GM18907 (cell line): ENCODE measurements around the gene MGA.

Experiments
- ATAC-seq: cut with Tn5 transposase; IDR thresholded peaks from one replicate; pipeline ENCODE4 v1.9.1; 2021; ENCODE audit warnings: mild to moderate bottlenecking, moderate library complexity; ENCODE audit not compliant: unreplicated experiment

Gene MGA

DNA sequence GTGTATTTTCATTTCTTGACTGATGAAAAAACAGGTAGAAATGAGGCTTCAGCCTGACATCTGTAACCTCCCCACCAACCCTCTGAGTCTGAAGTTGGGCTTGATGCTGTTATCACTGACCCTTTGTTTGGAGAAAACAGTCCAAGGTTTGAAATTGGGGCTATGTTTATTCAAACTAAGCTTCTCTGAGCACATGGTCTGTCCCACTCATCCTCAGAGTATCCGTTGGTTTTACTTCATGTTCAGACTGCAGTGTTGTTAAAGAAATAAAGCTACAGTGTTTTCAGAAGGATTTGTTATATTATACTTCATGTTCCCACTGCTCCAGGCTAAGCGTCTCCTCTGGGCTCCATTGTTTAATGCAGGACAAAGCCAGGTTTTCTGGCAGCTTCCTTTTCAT lies 120.1 kb downstream of the MGA start:
- no peak for ATAC-seq

DNA sequence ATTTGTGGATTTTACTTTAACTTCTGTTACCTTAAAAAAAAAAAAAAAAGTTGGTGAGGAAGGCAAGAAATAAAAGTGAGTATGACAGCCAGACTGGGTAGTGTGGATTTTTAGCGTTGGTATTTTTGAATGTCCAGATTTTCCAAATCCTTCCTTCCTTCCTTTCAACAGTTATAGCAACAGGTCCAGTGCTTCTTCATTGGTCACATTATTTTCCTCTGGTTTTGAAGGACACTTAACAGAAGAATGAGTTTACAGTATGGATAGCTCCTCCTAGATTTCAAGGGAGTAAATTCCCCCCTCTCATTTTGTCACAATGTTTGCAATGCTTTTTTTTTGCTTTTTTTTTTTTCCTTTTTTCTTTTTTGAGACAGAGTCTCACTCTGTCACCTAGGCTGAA lies 120.5 kb downstream of the MGA start:
- no peak for ATAC-seq

DNA sequence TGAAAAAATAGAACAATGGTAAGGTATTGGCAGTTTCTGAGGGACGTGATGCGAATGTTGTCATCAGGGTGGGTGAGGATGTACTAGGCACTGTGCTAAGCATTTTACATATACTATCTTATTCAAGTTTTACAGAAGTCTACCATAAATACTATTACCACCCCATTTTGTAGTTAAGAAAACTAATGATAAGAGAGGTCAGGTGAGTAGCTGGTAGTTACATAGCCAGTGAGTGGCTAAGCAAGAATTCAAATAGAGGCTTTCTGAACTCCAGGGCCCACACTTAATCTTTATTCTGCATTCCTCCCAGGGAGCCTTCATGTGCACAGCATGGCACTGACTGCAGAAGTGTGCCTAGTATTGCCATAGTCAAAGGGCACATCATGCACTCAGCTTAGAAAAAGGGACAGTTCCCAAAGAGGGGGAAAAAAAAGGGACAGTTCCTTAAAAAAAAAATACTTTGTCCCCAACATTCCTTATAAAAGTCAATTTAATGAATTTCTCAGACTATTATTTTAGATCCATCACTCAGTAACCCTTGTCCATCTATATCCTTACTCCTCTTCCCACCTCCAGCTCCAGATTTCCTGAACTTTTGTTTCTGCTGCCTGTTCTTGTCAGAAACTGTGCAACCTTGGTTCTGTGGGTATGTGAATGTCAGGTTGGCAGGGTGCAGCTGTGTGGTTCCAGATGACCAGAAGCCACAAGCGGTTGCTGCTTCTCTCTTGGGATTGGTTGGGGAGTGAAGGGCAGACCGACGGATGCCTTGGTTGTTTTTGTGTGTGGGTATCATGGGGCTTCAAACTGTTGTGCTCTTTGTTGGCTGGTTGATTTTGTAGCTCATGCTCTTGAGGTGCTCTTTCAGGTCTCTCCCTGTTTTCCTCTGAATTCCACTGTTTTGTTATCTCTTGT lies 122.4 kb downstream of the MGA start:
- peak; percentile 73 for ATAC-seq

DNA sequence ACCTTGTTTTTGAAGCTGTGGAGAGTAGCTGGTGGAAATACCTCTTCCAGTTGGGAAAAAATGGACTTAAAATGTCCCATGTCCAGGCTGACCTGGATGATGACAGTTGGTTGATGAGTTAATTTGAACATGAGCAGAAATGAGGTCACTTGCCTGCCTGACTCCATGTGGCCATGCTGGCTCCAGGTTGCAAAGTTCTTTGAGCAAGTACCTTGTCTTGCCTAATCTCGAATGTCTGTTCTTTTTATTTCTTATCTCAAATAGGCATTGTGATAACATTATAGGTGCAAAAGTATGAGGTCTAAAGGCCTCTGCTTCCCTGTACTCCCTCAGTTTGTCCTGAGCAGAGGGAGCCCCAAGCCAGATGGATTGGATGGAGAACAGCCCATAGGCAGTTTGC lies 123.1 kb downstream of the MGA start:
- peak; percentile 23 for ATAC-seq

DNA sequence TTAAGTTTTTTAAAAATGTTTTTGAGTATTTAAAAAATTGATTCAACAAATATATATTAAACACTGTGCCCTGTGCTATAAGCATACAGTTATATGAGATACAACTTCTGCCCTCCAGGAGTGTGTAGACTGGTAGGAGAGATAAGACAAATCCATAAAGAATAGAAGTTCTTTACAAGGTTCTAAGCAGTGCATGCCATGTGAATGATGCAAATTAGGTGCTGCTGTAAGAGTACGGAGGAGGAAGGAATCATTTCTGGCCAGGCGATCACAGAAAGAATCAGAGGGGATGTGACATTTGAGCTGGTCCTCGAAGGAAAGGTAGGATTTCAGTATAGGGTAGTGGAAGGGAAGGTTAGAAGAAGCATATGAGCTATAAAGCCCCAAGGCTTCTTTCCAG lies 128.1 kb downstream of the MGA start:
- ATAC-seq: no peak

DNA sequence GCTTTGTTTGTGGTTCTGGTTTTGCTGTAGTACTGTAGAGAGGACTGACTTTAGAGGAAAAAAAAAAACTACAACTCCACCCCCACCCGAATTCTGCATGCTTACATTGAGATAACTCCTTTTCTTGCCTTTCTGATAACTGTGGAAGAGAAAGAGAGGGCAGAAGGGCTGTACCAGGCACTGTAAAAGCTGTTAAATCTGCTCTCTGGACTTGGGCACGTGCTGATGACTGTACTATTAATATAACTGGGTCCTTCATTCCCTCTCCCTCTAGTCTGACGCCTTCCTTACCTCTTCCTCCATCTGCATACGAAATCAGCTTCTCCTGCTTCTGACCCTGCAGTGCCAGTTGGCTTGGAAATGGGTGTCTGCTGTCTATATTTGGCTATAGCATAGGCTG lies 129.0 kb downstream of the MGA start:
- no peak for ATAC-seq

DNA sequence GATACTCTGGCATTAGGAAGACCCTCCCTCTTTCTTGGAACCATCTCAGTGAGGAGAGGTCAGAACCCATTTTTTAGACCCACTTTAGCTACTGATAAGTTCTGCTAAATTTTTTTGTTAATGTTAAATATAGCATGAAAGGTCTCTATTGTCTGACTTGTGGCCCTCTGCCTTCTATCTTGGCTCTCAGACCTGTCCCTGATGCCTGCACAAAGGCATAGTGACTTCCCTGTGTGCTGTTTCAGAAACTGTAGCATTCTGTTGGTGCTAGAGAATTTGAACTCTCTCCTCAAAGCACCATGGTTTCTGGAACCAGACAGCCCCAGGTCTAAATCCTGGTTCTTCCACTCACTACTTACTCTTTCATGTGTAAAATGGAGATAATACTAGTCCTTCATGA lies 129.5 kb downstream of the MGA start:
- ATAC-seq: no peak

DNA sequence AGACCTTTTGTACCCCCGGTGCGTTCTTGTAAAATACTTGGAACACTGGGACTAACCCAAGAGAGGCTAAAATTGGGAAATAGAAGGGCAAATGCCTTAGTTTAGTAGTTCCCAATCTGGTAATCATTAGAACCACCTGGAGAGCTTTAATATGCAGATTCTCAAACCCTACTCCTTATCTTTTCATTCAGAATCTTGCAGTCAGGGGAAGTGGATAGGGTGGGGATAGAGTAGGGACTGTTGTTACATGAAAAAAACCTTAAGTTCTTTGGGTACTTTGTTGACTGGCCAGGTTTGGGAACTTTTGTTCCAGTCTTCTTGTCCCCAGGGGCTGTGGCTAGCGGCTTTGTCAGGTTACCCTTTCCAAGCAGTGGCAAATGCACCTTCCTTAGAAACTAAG lies 130.0 kb downstream of the MGA start:
- no peak for ATAC-seq

DNA sequence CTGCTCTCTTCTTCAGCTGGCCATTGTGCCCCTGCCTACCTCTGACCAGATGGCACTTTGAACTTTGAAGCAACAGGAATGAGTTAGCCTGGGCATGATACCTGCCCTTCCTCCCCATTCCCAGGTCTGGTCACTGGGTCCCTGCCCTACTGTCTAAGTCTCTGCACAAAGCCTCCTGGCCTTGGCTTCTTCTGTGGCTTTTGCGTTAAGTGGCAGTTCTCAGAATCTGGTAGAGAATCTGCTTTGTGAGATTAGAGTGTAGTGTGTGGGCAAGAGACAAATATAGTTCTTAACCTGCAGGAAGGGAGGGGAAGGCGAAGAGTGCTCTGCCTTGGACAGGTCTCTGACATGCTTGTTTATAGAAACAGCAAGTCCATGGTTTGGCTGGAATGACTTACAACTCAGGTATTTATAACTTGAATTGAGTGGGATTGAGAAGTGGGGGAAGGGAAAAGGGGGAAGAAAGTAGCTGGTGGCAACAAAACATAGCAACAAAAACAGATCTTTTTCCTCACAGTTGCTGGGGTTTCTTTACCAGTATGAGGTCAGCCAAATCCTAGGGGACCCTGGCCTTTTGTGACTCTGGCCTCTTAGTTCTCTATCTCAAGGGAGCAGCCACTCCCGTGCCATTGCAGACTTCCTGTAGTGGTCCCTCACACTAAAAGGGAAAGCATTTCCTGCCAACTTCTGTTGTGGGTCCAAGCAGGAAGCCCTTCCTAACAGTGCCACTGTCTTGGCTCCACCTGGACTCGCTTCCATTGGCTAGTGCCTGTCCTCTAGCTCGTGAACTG lies 130.7 kb downstream of the MGA start:
- no peak for ATAC-seq

DNA sequence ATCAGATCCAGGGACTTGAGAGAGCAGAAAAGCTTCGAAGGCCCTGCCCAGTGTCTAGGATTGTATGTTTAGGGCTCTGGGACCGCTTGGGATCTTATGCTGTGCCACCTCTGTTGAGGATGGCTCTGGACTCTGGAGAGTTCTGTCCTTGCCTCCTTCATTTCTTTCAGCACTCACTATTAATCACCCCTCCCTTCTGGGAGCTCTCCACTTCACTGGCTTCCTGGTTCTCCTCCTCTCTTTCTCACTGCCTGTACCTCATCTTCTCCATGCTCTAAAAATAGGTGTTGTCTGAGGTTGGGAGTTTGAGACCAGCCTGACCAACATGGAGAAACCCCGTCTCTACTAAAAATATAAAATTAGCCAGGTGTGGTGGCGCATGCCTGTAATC lies 131.3 kb downstream of the MGA start:
- ATAC-seq: no peak

DNA sequence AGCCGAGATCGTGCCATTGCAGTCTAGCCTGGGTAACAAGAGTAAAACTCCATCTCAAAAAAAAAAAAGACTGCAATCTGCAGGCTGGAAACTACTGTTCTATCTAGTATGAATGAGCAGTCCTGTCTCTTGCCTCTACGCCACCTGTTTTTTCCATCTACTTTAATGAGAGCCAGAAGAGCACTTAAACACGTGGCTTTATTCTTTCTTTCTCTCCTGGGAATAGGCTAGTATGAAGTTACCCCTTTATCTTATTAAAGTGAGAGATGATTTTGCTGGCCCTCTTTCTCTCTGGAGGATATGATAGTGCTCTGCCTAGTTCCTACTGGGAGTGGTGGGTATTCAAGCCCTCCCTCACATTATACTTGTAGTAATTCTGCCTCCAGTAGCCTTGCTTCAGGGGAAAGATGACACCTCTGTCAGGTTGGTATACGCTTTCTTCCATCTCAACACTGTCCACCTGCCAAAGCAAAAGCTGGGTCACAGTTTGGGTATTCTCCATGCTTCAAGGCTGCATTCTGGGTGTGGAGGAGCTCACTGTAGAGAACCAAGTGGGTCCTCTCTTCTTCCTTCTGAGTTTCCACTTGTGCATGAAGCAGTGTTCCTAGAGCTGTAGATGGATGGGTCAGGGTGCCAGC lies 131.9 kb downstream of the MGA start:
- no peak for ATAC-seq

DNA sequence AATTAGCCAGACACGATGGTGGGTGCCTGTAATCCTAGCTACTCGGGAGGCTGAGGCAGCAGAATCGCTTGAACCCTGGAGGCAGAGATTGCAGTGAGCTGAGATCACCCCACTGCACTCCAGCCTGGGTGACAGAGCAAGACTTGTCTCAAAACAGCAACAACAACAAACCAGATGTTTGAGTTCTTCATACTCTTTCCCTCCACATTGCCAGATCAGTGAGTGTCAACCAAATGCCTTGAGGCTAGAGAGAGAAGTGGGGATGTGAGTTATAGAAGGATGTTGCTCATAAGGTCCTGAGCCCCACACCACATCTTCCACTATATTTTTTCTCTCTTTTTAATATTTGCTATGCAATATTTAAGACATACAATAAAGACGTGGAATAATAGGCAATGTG lies 133.9 kb downstream of the MGA start:
- ATAC-seq: no peak

DNA sequence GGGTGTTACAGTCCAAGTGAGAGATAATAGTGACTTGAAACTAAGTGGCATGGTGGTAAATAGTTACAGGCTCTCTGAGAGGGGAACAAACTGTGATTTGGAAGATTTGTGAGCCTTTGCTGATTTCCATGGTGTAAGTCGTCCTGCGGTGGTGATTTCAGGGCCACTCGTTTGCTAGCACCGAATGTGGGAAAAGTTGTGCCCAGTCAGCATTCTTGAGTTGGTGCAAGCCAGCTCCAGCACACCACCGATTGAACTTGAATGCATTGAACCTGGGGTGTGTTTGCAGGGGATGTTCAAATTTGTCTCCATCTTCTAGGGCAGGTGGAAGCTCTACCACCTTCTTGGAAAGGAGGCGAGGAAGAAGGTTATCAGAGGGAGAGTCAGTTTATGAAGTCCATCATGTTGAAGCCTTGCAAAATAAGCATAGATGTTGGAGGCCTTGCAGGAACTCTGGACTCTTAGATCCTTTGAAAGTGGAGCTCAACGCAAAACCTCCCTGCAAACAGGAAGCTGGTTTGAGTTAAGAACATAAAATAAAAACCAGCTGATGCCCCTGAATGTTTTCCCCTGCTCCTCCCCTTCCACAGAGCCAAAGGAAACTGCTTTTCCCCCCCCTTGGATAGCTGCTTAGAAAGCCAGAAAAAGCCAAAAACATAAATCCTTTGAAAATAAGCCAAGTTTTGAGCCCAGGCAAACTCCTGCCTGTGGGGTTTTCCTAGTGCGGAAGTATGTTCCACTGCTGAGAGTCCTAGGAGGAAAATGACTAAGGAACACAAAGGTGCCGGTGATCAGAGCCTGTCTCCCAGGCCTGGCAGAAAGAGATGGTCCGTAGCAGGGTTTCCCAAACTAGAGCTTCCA lies 136.0 kb downstream of the MGA start:
- ATAC-seq: no peak

DNA sequence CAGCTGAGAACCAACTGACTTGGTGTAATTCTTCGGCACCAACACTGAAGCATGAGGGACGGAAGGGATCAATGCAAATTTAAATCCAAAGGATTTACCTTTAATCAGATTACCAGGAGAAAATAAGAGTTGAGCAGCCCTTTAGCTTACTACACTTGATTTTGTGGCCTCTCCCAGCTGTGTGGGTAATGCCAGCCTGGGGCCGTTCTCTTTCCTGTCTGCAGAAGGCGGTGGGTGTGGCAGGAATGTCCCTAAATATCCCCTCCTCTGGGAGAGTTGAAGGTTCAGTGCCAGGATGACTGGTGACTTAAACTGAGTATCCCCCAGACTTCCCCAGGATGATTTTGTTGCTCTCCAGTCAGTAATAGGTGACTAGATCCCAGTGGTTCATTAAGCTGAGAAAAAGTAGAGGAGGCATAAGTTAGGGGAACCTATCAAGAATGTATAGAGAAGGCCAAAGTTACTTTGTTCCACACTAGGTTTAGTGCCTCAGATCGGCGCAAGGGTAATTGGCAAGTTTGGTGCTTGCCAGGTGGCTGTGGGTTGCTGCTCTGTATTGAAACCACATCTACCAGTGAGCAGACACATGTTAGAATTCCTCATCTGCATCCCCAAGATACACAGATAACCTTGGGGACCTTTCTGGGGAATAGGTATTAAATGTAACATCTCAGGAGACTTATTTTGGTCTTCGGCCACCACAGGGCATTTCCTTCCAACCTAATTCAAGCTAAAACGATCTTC lies 137.2 kb downstream of the MGA start:
- ATAC-seq: no peak

DNA sequence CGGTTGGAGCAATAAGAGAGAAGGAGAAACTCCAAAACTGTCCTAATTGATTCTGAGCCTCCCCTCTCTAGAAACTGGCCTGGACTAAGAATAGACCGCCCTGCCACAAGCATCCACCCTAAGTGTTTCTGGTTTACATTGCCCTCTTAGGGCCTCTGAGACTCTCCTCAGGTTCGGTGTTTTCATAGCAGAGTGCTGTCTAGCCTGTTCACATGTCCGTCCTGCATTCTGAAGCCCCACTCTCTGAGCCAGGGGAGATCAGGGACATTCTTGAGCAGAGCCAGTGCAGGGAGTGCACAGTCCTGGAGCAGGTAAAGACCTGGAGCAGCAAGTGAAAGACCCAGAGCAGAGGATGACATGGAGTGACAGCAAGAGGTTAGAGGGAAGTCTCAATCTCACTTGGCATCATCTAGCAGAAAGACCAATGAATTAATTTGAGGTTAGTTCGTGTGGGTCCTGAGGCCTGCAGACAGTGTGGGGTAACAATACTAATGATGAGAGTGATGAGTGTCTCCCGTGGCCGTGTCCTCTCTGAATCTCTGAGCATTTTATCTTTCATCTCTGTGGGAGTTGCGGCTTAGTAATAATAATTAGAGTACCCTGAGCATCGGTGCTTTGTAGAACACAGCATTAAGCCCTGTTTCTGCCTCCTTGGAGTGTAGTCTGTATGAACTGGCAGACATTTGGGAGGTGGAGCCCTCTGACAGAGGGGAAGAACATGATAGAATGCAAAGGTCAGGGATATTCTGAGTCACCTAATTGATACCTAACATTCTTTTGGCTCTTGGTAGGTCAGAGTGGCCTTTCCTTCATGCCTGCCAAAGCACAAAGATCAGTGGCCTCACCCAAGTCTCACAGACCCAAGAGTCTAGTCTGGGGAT lies 138.6 kb downstream of the MGA start:
- peak; percentile 39 for ATAC-seq

DNA sequence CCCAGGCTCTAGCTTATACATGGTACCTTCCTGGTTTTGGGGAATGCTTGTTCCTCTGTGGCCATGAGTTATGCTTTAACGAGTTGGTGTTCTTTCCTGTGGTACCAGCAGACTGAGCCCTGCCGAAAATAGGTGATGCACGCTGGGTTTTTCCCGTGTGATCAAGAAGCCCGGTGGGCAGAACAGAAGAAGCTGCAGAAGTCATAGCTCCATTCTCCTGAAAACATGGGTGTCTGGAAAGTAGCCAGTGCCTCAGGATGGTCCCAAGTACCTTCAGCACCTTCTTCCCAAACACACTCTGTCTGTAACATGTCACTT lies 139.2 kb downstream of the MGA start:
- ATAC-seq: peak; percentile 43

DNA sequence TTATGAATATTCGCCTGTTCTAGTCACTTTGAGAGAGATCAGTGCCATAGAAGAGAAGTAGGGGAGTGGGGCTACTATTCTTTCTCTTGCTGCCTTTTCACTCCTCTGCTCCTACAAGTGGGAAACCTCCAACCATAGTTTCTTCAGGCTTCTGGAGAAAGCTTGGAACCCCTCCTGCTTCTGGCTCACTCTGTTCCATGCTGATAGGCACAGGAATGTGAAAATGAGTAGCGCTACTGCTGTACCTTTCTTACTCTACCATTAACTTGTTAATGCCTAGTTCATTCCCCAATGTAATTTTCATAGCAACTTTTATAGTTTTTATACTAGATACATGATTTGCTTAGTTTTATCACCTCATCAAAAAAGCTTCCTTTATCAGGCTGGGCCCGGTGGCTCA lies 141.0 kb downstream of the MGA start:
- ATAC-seq: no peak

DNA sequence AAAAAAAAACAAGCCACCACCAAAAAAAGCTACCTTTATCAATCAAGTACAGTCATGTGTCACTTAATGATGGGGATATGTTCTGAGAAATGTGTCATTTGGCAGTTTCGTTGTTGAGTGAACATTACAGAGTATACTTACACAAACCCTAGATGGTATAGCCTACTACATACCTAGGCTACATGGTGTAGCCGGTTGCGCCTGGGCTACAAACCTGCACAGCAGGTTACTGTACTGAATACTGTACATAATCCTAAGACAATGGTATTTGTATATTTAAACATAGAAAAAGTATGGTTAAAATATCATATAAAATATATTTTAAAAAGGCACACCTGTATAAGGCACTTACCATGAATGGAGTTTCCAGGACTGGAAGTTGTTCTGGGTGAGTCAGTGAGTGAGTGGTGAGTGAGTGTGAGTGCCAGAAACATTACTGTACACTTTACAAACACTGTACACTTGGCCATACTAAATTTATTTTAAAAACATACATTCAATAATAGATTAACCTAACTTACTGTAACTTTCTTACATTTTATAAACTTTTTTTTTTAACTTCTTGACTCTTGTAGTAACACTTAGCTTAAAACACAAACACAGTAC lies 141.7 kb downstream of the MGA start:
- ATAC-seq: no peak

DNA sequence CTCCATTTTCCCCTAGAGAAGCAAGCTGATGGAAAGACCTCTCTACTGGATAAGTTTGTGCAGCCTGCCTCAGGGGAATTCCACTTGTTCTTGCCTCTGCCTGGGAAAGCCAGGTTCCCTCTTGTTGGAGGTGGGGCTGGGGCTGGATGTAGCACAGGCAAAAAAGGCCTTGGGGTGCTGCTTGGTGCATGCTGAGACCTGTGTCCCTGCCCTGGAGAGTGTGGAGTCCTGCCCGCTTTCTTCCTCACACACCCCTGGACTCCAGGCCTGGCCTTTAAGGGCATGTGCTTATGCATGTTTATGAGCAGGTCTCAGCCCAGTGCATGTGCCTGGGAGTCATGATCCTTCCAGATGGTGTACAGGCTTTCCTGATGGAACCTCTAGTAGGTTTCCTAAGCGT lies 144.2 kb downstream of the MGA start:
- ATAC-seq: no peak
